AG09309 (cell line): Measurements from ENCODE around the gene HLX.

Experiments used
- DNase-seq: peaks from one replicate; pipeline ENCODE4 v3.0.0-alpha.2; 2010; ENCODE audit warnings: low read depth
- H3K4me3 ChIP-seq: 2 replicates; pipeline ENCODE4 v1.5.1; 2011; ENCODE audit warnings: mild to moderate bottlenecking, low read depth, low read length, moderate library complexity; ENCODE audit not compliant: control insufficient read depth
- CTCF ChIP-seq: IDR thresholded peaks from 2 replicates; pipeline ENCODE4 v1.5.1; 2011; ENCODE audit warnings: mild to moderate bottlenecking, low read depth, low read length, inconsistent platforms; ENCODE audit not compliant: insufficient read depth, control insufficient read depth; ENCODE audit errors: missing control alignments

The HLX gene

GRCh38 chr1:220882061-220882891 is 3.0 kb downstream of the HLX start:
- H3K4me3 ChIP-seq = no peak overlapping the region
- TF ChIP-seq CTCF = no peak
- no peak for DNase-seq

DNA sequence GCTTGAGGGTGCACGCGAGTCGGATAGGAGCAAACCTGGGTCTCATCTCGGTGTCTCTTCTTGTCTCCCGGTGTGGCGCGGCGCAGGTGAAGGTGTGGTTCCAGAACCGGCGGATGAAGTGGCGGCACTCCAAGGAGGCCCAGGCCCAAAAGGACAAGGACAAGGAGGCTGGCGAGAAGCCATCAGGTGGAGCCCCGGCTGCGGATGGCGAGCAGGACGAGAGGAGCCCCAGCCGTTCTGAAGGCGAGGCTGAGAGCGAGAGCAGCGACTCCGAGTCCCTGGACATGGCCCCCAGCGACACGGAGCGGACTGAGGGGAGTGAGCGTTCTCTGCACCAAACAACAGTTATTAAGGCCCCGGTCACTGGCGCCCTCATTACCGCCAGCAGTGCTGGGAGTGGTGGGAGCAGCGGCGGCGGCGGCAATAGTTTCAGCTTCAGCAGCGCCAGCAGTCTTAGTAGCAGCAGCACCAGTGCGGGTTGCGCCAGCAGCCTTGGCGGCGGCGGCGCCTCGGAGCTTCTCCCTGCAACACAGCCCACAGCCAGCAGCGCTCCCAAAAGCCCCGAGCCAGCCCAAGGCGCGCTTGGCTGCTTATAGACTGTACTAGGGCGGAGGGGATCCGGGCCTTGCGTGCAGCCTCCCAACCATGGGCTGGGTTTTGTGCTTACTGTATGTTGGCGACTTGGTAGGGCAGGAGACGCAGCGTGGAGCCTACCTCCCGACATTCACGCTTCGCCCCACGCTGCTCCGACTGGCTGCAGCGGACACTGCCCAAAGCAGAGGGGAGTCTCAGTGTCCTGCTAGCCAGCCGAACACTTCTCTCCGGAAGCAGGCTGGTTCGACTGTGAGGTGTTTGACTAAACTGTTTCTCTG is 5.1 kb downstream of the HLX start:
- H3K4me3 ChIP-seq = no peak overlapping the region

GRCh38 chr1:220884981-220885918 is 6.0 kb downstream of the HLX start:
- H3K4me3 ChIP-seq = no peak overlapping the region
- no peak for TF ChIP-seq CTCF

More for the DNA sequence above, 5.1 kb downstream of the HLX start:
- TF ChIP-seq CTCF = no peak
- no peak for DNase-seq

DNA sequence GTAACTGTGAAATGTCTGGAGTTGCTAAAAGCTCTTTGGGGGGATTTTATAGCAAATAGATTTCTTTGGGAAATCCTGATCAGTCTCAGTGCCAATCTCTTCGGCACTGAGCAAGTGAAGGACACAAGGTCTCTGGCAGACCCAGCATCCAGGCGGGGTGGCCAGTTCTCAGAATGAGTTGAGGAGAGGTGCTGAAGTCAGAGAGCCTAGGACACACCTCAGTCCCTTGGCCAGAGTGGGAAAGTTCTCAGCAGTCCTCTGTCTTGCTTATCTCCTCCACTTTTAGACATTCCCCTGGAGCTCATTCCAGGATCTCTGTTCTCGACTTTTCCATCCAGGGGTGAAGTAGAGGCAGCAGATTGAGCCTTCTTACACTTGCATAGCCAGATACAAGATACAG is 6.7 kb downstream of the HLX start:
- no peak for TF ChIP-seq CTCF

More at GRCh38 chr1:220884981-220885918, 6.0 kb downstream of the HLX start:
- DNase-seq = no peak

GRCh38 chr1:220886470-220887201 is 7.4 kb downstream of the HLX start:
- H3K4me3 ChIP-seq = no peak overlapping the region
- DNase-seq = no peak
- no peak for TF ChIP-seq CTCF

More for the DNA sequence above, 6.7 kb downstream of the HLX start:
- no peak for DNase-seq
- H3K4me3 ChIP-seq = no peak overlapping the region
